MM.1S (cell line): ENCODE measurements around the gene TMEFF1.

ENCODE experiments used
- DNase-seq: peaks from one replicate; pipeline ENCODE4 v3.0.0-alpha.2; 2015
- H2AFZ ChIP-seq: fragments of 300-600 bp; sonication (generic); 2 replicates; pipeline ENCODE4 v1.6.0; 2016; ENCODE audit warnings: antibody characterized with exemption, low read length
- H3F3A ChIP-seq: fragments of 300-600 bp; sonication (generic); 2 replicates; pipeline ENCODE4 v1.6.1; 2016; ENCODE audit warnings: mild to moderate bottlenecking, antibody characterized with exemption, low read length, moderate library complexity, mixed read lengths; ENCODE audit not compliant: insufficient read depth
- H3K27ac ChIP-seq: fragments of 300-600 bp; sonication (generic); 2 replicates; pipeline ENCODE4 v1.5.1; 2016; ENCODE audit warnings: mild to moderate bottlenecking, low read length
- H3K27me3 ChIP-seq: fragments of 300-600 bp; sonication (generic); replicated peaks from 2 replicates; pipeline ENCODE4 v1.6.0; 2016; ENCODE audit warnings: low read length; ENCODE audit not compliant: insufficient read depth
- H3K36me3 ChIP-seq: fragments of 300-600 bp; sonication (generic); replicated peaks from 2 replicates; pipeline ENCODE4 v1.6.1; 2016; ENCODE audit warnings: mild to moderate bottlenecking, low read length, mixed read lengths; ENCODE audit not compliant: insufficient read depth
- H3K4me1 ChIP-seq: fragments of 300-600 bp; sonication (generic); 2 replicates; pipeline ENCODE4 v1.6.1; 2016; ENCODE audit warnings: low read length, mixed read lengths
- H3K4me2 ChIP-seq: fragments of 300-600 bp; sonication (generic); 2 replicates; pipeline ENCODE4 v1.6.0; 2016; ENCODE audit warnings: low read depth, low read length
- H3K4me3 ChIP-seq: fragments of 300-600 bp; sonication (generic); 2 replicates; pipeline ENCODE4 v1.5.1; 2016; ENCODE audit warnings: low read length, mixed read lengths
- H3K79me2 ChIP-seq: fragments of 300-600 bp; sonication (generic); 2 replicates; pipeline ENCODE4 v1.6.1; 2016; ENCODE audit warnings: mixed run types, low read length, mixed read lengths
- H3K9ac ChIP-seq: fragments of 300-600 bp; sonication (generic); 2 replicates; pipeline ENCODE4 v1.6.1; 2016; ENCODE audit warnings: low read length, mixed read lengths
- H3K9me2 ChIP-seq: fragments of 300-600 bp; sonication (generic); replicated peaks from 2 replicates; pipeline ENCODE4 v1.6.1; 2016; ENCODE audit warnings: mild to moderate bottlenecking, low read length, mixed read lengths; ENCODE audit not compliant: insufficient read depth
- H3K9me3 ChIP-seq: fragments of 300-600 bp; sonication (generic); replicated peaks from 2 replicates; pipeline ENCODE4 v1.6.1; 2016; ENCODE audit warnings: mild to moderate bottlenecking, low read length, mixed read lengths; ENCODE audit not compliant: insufficient read depth
- H4K20me1 ChIP-seq: fragments of 300-600 bp; sonication (generic); 2 replicates; pipeline ENCODE4 v1.6.1; 2016; ENCODE audit warnings: mild to moderate bottlenecking, low read length, moderate library complexity, mixed read lengths; ENCODE audit not compliant: insufficient read depth
- EZH2 ChIP-seq: fragments of 300-600 bp; sonication (generic); optimal IDR thresholded peaks from 2 replicates; pipeline ENCODE3; 2017; ENCODE audit warnings: low read depth, mild to moderate bottlenecking, antibody characterized with exemption, low read length, mixed read lengths
- EZH2phosphoT487 ChIP-seq: fragments of 300-600 bp; sonication (generic); IDR thresholded peaks from 2 replicates; pipeline ENCODE4 v1.6.1; 2018; ENCODE audit warnings: antibody characterized with exemption, low read length
- TF ChIP-seq, protein P1 (sequence below): fragments of 300-600 bp; sonication (generic); IDR thresholded peaks from 2 replicates; pipeline ENCODE4 v1.5.1; 2016; ENCODE audit warnings: antibody characterized with exemption, low read length, mixed read lengths

TMEFF1 gene

DNA sequence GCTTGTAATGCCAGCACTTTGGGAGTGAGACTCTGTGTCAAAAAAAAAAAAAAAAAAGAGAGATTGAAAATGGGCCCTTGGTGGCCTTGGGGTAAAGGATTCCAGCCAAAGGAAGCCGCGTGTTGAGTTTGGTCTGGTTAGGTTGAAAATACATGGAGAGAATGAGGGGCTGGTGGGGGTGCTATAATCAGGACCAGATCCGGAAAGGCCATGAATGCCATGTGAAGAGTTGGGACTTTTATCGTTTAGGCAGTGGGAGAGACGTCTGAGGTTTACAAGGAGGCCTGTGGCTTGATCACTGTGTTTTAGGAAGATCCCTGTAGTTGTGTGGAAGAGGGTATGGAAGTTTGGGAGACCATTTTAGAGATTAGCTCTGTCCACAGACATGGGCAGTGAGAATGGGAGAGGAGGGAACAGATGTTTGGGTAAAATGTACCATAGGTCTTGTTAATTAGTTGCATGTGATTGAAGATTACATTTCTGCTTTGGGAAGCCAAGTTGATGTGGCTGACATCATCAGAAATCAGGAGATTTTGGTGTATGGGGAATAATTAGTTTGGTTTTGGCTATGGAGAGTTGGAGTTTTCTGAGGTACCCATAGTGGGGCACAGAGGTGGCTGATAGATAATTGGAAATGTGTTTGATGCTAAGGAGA, 42.5 kb upstream of the TMEFF1 start:
- TF ChIP-seq, protein P1, sequence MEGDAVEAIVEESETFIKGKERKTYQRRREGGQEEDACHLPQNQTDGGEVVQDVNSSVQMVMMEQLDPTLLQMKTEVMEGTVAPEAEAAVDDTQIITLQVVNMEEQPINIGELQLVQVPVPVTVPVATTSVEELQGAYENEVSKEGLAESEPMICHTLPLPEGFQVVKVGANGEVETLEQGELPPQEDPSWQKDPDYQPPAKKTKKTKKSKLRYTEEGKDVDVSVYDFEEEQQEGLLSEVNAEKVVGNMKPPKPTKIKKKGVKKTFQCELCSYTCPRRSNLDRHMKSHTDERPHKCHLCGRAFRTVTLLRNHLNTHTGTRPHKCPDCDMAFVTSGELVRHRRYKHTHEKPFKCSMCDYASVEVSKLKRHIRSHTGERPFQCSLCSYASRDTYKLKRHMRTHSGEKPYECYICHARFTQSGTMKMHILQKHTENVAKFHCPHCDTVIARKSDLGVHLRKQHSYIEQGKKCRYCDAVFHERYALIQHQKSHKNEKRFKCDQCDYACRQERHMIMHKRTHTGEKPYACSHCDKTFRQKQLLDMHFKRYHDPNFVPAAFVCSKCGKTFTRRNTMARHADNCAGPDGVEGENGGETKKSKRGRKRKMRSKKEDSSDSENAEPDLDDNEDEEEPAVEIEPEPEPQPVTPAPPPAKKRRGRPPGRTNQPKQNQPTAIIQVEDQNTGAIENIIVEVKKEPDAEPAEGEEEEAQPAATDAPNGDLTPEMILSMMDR, result no peak
- no peak for TF ChIP-seq EZH2phosphoT487
- no peak for TF ChIP-seq EZH2
- Histone ChIP-seq H4K20me1 (no peaks in the 10 kb centered on the region), H3K27ac (no peak overlapping the region), H3K4me2 (no peak overlapping the region), H3K9me3 (no peaks in the 10 kb centered on the region), H3F3A (peaks cover 6% of the 10 kb centered on the region; the same call in 1 of the 2 replicates), H3K27me3 (no peaks in the 10 kb centered on the region), H3K4me1 (peaks cover 6% of the 10 kb centered on the region), H3K79me2 (peaks cover 40% of the 10 kb centered on the region), H2AFZ (no peak overlapping the region), H3K36me3 (no peaks in the 10 kb centered on the region), H3K9ac (no peak overlapping the region), H3K4me3 (no peak overlapping the region), H3K9me2 (no peaks in the 10 kb centered on the region)
- no peak for DNase-seq

DNA sequence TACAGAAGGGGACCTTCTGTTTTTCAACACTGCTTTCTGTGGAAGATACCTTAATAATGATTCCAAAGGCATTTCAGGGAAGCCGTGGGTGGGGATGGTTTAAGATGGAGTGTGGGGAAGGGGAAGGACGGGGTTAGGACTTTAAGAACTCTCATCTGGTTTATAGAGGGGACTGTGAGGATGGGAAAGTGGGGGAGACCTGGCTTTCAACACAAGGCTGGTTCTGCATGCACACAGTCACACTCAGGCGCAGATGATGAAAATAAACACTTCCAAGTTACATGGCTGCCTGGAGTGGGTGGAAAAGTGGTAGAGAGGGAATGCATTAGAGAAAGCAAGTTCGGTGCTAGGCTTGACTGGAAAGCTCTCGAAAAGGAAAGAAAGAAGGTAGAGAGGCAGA, 41.1 kb upstream of the TMEFF1 start:
- no peak overlapping the region for H3K4me2 ChIP-seq
- no peaks in the 10 kb centered on the region for H3K27me3 ChIP-seq
- H3K9ac ChIP-seq, result no peak overlapping the region
- H3F3A ChIP-seq, result no peaks in the 10 kb centered on the region
- no peaks in the 10 kb centered on the region for H4K20me1 ChIP-seq
- H3K79me2 ChIP-seq, result peaks cover 45% of the 10 kb centered on the region
- no peak overlapping the region for H3K4me3 ChIP-seq
- no peak for DNase-seq
- H3K27ac ChIP-seq, result no peak overlapping the region
- no peak for TF ChIP-seq EZH2phosphoT487
- TF ChIP-seq, protein P1, result no peak
- no peak for TF ChIP-seq EZH2
- no peaks in the 10 kb centered on the region for H3K9me2 ChIP-seq
- H2AFZ ChIP-seq, result no peak overlapping the region
- no peaks in the 10 kb centered on the region for H3K9me3 ChIP-seq
- no peaks in the 10 kb centered on the region for H3K36me3 ChIP-seq
- peaks cover 6% of the 10 kb centered on the region for H3K4me1 ChIP-seq

- TF ChIP-seq, protein P1, result no peak
- TF ChIP-seq EZH2phosphoT487 (no peak), EZH2 (no peak)
- H3K9ac ChIP-seq, result no peak overlapping the region
- H3K9me3 ChIP-seq, result no peaks in the 10 kb centered on the region
- no peak overlapping the region for H2AFZ ChIP-seq
- DNase-seq, result no peak
- H3K4me3 ChIP-seq, result no peak overlapping the region
- no peak overlapping the region for H3K4me2 ChIP-seq
- H3K27ac ChIP-seq, result no peak overlapping the region
- H3K27me3 ChIP-seq, result no peaks in the 10 kb centered on the region
- no peaks in the 10 kb centered on the region for H4K20me1 ChIP-seq
- H3K9me2 ChIP-seq, result no peaks in the 10 kb centered on the region
- peaks cover 47% of the 10 kb centered on the region for H3K79me2 ChIP-seq
- peaks cover 6% of the 10 kb centered on the region for H3K4me1 ChIP-seq
- H3K36me3 ChIP-seq, result no peaks in the 10 kb centered on the region
- H3F3A ChIP-seq, result peaks cover 5% of the 10 kb centered on the region; the same call in 1 of the 2 replicates
Measured at GRCh38 chr9:100432736-100433135, 40.2 kb upstream of the TMEFF1 start.
